Adipocyte (in vitro differentiated cells): ENCODE data around the gene CWC15.
"Not testable (repeated sequence)": the region's sequence is repeated elsewhere in the genome, so short reads cannot be mapped to it uniquely, and the experiment has no call there.

Experiments
- DNase-seq: peaks from one replicate; pipeline ENCODE4 v3.0.0-alpha.2; 2015; ENCODE audit warnings: low read depth
- H3K27me3 ChIP-seq: replicated peaks from 2 replicates; pipeline ENCODE4 v1.7.0; 2013; ENCODE audit warnings: mild to moderate bottlenecking, low read length, moderate library complexity; ENCODE audit not compliant: control insufficient read depth, insufficient read depth
- H3K36me3 ChIP-seq: 2 replicates; pipeline ENCODE4 v1.7.0; 2013; ENCODE audit warnings: low read length, mild to moderate bottlenecking, moderate library complexity; ENCODE audit not compliant: control insufficient read depth, insufficient read depth, severe bottlenecking
- H3K4me1 ChIP-seq: 2 replicates; pipeline ENCODE4 v1.7.0; 2013; ENCODE audit warnings: mild to moderate bottlenecking, low read length, moderate library complexity; ENCODE audit not compliant: control insufficient read depth, insufficient read depth
- H3K4me3 ChIP-seq: 2 replicates; pipeline ENCODE4 v1.7.0; 2013; ENCODE audit warnings: mild to moderate bottlenecking, low read length, moderate library complexity
- H3K9ac ChIP-seq: 2 replicates; pipeline ENCODE4 v1.7.0; 2013; ENCODE audit warnings: mild to moderate bottlenecking, low read length, moderate library complexity
- H3K9me3 ChIP-seq: 2 replicates; pipeline ENCODE4 v1.7.0; 2013; ENCODE audit warnings: mild to moderate bottlenecking, low read length, moderate library complexity; ENCODE audit not compliant: control insufficient read depth

Gene CWC15

DNA sequence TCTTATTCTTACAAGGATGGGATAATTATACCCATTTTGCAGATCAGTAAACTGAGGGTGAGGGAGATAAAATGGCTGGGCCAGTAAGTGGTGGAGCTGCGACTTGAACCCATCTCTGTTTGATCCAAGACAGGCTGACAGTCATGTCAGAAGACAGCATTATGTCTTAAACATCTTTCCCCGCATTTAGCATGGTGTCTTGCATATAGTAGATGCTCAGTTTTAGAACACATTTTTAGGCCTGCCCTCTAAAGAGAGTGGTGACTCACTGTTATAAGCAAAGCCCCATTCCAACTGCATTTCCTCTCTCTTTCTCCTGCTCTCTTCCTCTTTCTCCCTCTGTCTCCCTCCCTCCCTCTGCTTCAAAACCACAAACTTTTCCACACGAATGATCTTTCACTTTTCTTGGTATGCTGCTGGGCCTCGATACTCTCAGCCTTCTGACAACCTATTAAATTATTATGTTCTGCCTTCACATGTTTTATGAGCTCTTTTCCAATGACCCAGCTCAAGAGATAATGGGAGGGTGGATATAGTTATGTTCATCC is 25.2 kb downstream of the CWC15 start:
- DNase-seq = peak; percentile 65
- no peak overlapping the region for H3K4me3 ChIP-seq
- H3K27me3 ChIP-seq = no peaks in the 10 kb centered on the region
- peaks cover 3% of the 10 kb centered on the region for H3K4me1 ChIP-seq
- no peak overlapping the region for H3K9ac ChIP-seq
- H3K9me3 ChIP-seq = peaks cover 2% of the 10 kb centered on the region
- no peaks in the 10 kb centered on the region for H3K36me3 ChIP-seq

DNA sequence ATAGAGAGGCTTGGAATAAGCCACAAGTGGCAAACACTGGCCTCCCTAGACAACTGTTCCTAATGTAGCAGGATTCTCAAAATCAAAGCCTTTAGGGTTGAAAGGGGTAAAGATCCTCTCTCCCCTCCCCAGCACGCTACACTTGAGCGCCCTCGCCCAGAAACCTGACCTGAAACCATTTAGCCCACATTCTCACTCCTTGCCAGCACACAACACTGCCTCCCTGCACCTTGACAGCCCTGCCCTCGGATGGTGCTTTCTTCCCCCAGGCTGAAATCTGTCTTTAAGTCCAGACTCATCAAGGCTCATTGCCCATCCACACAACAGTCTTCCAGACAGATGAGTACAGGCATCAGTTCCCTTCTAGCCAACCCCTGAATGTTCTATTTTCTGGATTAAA is 26.5 kb downstream of the CWC15 start:
- no peak for DNase-seq
- Histone ChIP-seq H3K36me3 (no peaks in the 10 kb centered on the region), H3K27me3 (no peaks in the 10 kb centered on the region), H3K9ac (no peak overlapping the region), H3K9me3 (peaks cover 3% of the 10 kb centered on the region), H3K4me3 (no peak overlapping the region), H3K4me1 (peaks cover 3% of the 10 kb centered on the region)

DNA sequence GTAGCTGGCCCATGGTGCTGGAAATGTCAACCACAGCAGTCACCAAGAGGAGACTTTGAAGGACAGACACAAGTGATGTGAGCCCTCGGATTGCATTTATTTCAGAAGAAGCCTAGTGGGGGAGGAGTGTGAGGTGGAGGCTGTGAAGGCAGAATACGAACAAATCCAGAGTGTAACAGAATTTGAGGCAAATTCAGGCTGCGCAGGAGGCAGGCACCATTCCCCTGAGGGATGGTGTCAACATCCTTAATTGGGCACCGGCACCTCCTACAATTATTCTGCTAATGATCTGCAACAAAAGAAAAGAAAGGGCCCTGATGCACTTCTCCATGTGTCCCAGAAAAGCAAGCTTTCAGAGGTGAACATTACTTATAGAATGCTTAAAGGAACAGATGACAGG is 32.2 kb downstream of the CWC15 start:
- Histone ChIP-seq H3K9ac (no peak overlapping the region), H3K4me3 (no peak overlapping the region), H3K27me3 (no peaks in the 10 kb centered on the region), H3K4me1 (peaks cover 21% of the 10 kb centered on the region), H3K9me3 (peaks cover 3% of the 10 kb centered on the region), H3K36me3 (no peaks in the 10 kb centered on the region)
- no peak for DNase-seq

DNA sequence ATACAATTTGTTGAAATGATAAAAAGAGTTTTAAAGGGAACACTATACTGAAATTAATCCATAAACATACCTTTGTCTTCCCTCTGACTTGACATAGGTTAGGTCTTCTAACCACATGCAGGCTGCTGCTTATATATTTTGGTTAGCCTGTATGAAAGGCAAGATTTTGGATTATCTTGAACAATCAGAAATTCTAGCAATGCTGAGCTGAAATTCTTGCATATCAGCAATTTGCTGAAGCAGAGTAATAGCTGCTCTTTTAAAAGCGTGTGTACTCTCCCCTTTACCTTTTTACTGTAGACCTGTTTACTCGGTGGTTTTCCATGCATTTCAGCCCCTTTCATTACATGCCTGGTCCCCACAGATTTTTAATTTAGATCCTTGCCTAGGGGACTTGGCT is 34.0 kb downstream of the CWC15 start:
- Histone ChIP-seq H3K4me3 (no peak overlapping the region), H3K36me3 (no peaks in the 10 kb centered on the region), H3K4me1 (peaks cover 23% of the 10 kb centered on the region), H3K9me3 (peaks cover 3% of the 10 kb centered on the region), H3K9ac (no peak overlapping the region), H3K27me3 (no peaks in the 10 kb centered on the region)
- DNase-seq = no peak

DNA sequence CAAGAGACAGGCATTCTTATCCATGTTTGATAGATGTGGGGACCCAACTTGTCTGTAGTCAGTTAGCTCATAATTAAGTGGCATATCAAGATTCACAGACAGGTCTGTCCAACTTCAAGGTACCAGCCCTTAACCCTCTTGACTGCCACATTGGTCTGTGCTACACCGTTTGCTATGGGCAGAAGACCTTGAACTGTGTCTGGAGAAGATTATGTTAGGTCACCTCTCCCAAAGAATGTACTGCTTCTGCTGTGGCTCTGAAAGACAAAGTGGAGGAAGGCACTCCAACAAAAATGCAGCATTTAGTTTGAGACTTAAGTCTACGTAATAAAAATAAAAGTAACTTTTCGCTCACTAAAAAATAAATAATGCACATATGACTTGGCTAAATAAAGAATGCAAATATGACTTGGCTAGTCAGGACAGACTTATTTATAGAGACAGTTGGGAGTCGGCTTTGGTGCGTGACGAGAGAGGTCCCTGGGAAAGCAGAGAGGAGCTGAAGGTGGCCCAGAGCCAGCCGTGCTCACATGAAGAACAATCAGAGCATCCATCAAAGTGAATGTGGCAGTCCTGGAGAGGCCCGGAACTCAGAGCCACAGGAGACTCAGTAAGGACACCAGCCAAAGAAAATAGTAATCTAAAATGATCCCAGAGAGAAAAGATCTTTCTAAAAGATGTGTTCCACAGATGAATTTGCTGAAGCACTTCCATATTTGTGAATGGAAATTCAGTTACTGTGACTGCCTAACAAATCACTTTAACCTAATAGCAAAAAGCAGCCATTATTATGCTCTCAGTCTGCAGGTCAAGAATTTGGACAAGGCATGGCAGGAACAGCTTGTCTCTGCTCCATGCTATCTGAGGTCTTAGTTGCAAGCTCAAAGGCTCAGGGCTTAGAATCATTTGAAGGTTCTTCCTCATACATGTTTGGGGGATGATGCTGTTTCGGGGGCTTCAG is 35.0 kb downstream of the CWC15 start:
- H3K4me3 ChIP-seq = peak overlapping the region; percentile 38
- peak; percentile 90 for DNase-seq
- H3K36me3 ChIP-seq = no peaks in the 10 kb centered on the region
- peaks cover 3% of the 10 kb centered on the region for H3K9me3 ChIP-seq
- peaks cover 33% of the 10 kb centered on the region for H3K4me1 ChIP-seq
- no peaks in the 10 kb centered on the region for H3K27me3 ChIP-seq
- H3K9ac ChIP-seq = peak overlapping the region; percentile 43

DNA sequence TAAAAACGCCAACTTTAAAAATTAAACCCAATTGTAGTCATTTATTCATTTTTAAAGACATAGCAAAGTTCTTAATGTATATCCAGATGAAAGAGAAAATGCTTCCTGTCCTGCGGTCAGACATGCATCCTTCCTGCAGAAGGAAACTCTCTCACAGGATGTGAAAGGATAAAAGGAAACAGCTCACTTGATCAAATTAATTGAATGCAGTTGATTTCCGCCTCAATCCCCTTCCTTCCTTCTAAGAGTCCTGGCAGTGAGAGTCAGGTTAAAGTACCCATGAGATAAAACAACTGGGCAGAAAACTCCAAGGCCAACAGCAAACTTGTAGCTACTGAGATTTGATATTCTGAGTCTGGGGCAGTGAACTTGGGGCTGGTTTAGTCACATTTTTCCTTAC is 38.5 kb downstream of the CWC15 start:
- H3K4me1 ChIP-seq = peaks cover 44% of the 10 kb centered on the region
- H3K4me3 ChIP-seq = no peak overlapping the region
- H3K9me3 ChIP-seq = no peaks in the 10 kb centered on the region
- no peak for DNase-seq
- H3K36me3 ChIP-seq = no peaks in the 10 kb centered on the region
- H3K27me3 ChIP-seq = no peaks in the 10 kb centered on the region
- no peak overlapping the region for H3K9ac ChIP-seq

DNA sequence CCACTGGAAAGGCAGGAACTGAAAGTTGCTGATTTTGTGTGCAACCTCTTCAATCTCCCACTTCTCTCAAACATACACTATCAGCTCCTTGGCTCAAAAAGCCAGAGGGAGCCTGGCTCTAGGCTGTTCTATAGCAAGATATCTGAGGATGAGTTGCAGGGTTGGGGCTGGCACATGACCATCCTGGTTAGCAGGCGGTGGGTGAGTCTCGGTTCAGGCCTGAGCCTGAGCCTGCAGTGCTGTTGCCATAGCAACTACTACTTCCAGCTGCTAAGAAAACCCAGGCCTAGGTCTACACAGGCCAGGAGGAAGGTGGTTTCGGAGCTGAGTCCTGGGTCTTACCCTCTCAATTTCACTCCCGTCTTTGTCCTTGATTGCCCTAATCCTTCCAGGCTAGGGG is 39.0 kb downstream of the CWC15 start:
- Histone ChIP-seq H3K9me3 (no peaks in the 10 kb centered on the region), H3K27me3 (no peaks in the 10 kb centered on the region), H3K4me3 (no peak overlapping the region), H3K9ac (peak overlapping the region; percentile 48), H3K36me3 (no peaks in the 10 kb centered on the region), H3K4me1 (peaks cover 41% of the 10 kb centered on the region)
- DNase-seq = peak; percentile 27

DNA sequence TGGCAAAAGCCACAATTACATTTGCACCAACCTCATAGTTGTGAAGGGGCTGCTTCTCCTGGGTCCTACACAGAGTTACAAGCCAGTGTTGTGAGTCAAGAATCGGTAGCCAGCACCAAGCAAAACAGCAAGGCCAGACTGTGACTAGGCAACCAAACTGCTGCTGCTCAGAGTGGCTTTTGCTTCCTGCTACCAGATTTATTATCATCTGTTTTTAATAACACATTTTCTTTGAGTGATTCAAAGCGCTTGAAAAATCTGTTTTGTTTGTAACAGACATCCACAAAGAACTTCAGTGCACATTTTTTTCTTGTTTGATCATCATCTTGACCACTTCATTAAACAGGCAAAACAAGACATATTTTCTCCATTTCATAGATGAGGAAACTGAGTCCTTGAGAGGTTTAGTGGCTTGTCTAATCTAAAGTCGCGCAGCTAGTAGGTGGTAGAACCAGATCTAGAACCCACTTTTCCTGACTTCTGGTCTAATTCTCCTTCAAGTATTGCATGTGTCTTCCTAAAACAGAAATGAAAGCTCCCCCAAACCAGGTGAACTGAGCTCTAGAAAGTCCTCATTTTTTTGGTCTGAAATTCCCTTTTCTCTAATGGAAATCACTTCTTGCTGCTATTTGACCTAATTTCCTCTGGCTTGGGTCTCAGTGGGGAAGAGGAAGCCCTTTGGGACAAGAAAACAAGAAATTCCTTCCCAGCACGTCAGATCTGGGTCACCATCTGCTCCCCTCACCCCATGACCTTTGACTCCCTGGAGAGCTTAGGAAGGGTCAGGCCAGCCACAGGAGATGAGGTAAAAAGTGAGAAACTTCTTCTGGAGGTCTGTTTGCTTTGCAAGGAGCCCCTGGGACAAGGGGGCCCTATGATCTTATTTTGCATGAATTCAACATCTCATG is 39.9 kb downstream of the CWC15 start:
- H3K9ac ChIP-seq = peak overlapping the region; percentile 48
- peak; percentile 93 for DNase-seq
- no peaks in the 10 kb centered on the region for H3K9me3 ChIP-seq
- H3K4me3 ChIP-seq = peak overlapping the region; percentile 57
- no peaks in the 10 kb centered on the region for H3K36me3 ChIP-seq
- peaks cover 35% of the 10 kb centered on the region for H3K4me1 ChIP-seq
- H3K27me3 ChIP-seq = no peaks in the 10 kb centered on the region

DNA sequence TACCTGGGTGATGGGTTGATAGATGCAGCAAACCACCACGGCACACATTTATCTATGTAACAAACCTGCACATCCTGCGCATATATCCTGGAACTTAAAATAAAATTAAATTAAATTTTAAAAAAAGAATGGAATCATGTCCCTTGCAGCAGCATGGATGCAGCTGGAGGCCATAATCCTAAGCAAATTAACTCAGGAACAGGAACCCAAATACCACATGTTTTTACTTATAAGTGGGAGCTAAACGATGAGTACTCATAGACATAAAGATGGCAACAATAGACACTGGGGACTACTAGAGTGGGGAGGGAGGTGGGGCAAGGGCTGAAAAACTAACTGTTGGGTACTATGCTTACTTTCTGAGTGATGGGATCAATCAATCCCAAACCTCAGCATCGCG is 40.9 kb downstream of the CWC15 start:
- Histone ChIP-seq H3K4me3 (no peak overlapping the region), H3K9me3 (no peaks in the 10 kb centered on the region), H3K9ac (no peak overlapping the region), H3K4me1 (peaks cover 36% of the 10 kb centered on the region), H3K27me3 (no peaks in the 10 kb centered on the region), H3K36me3 (no peaks in the 10 kb centered on the region)
- no peak for DNase-seq

DNA sequence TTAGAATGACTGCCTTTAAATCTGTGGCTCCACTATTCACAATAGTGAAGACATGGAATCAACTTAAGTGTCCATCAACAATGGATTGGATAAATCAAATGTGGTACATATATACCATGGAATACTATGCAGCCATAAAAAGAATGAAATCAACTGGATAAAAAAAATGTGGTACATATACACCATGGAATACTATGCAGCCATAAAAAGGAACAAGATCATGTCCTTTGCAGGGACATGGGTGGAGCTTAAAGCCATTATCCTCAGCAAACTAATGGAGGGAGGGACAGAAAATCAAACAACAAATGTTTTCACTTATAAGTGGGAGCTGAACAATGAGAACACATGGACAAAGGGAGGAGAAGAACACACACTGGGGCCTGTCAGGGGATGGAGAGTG is 41.3 kb downstream of the CWC15 start:
- H3K9ac ChIP-seq, H3K27me3 ChIP-seq, H3K4me3 ChIP-seq, H3K9me3 ChIP-seq, DNase-seq, H3K36me3 ChIP-seq: not testable (repeated sequence)
- H3K4me1 ChIP-seq = peaks cover 41% of the 10 kb centered on the region
